GM20000 (cell line): ENCODE results near the gene PNLIPRP2.

Experiments
- DNase-seq: peaks from one replicate; pipeline ENCODE4 v3.0.0; 2012; ENCODE audit warnings: low spot score
- TF ChIP-seq, protein P1 (sequence below): IDR thresholded peaks from 2 replicates; pipeline ENCODE4 v1.5.1; 2012; ENCODE audit warnings: mild to moderate bottlenecking, control low read depth; ENCODE audit errors: extremely low read depth, missing control alignments

The PNLIPRP2 gene

DNA sequence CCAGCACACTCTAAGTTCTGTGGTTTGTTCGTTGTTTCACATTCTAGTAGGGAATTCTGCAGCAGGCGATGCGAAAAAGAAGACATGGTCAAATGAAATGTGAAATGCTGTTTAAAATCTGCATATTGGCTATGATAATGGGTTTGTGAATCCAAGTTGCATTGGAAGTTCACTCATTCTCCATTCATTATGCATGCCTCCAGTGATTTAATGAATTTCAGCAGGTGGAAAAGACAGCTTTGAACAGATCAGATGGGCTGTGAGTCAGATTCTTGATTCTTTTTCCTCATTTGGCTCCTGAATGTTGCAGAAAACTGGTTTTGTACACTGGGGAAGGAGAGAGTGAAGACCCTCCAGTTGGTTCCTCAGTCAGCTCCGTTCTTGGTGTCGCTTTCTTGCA, 52.1 kb downstream of the PNLIPRP2 start:
- DNase-seq, result no peak
- TF ChIP-seq, protein P1, sequence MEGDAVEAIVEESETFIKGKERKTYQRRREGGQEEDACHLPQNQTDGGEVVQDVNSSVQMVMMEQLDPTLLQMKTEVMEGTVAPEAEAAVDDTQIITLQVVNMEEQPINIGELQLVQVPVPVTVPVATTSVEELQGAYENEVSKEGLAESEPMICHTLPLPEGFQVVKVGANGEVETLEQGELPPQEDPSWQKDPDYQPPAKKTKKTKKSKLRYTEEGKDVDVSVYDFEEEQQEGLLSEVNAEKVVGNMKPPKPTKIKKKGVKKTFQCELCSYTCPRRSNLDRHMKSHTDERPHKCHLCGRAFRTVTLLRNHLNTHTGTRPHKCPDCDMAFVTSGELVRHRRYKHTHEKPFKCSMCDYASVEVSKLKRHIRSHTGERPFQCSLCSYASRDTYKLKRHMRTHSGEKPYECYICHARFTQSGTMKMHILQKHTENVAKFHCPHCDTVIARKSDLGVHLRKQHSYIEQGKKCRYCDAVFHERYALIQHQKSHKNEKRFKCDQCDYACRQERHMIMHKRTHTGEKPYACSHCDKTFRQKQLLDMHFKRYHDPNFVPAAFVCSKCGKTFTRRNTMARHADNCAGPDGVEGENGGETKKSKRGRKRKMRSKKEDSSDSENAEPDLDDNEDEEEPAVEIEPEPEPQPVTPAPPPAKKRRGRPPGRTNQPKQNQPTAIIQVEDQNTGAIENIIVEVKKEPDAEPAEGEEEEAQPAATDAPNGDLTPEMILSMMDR, result no peak

DNA sequence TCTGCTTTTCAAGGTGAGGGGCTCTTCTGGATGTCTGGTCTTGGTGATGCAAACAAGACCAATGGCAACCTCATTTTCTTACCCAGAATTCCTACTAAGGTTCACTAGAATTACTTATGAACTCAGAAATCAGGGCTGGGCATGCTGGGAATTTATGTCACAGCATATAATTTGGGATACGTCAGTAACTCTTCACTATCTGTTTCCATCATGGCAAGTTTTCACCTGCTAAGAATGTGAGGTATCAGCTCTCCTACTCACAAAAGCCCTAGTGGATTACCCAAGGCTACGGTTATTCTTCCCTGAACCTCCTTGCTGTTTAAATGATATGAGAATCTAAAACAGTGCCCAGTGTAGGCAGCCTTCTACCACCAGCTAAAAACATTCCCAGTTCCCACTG, 53.1 kb downstream of the PNLIPRP2 start:
- no peak for DNase-seq
- TF ChIP-seq, protein P1, result no peak

- no peak for DNase-seq
- TF ChIP-seq, protein P1, result no peak
Observed at GRCh38 chr10:116674901-116675423, 54.2 kb downstream of the PNLIPRP2 start.

GRCh38 chr10:116676118-116676517, 55.4 kb downstream of the PNLIPRP2 start:
- no peak for DNase-seq
- TF ChIP-seq, protein P1, result no peak

- DNase-seq, result no peak
- TF ChIP-seq, protein P1, result no peak
Observed at GRCh38 chr10:116676633-116677032, 55.9 kb downstream of the PNLIPRP2 start.

- DNase-seq, result no peak
- TF ChIP-seq, protein P1, result no peak
Observed at GRCh38 chr10:116679351-116679750, 58.6 kb downstream of the PNLIPRP2 start.

GRCh38 chr10:116683166-116683565, 62.4 kb downstream of the PNLIPRP2 start:
- TF ChIP-seq, protein P1, result no peak
- DNase-seq, result no peak
